NOMO-1 treated with dmso at 0.1 percent for 144 hours (cell line): Measurements from ENCODE around the gene SERPINE2.
A peak's percentile ranks its signal among the peaks of the same experiment; 100 is the strongest.

Source experiments
- DNase-seq: peaks from one replicate; lab custom pipeline; 2025; ENCODE audit not compliant: unreplicated experiment; lab: John Stamatoyannopoulos, UW

Gene SERPINE2

GRCh38 chr2:224055101-224055500 is 16.0 kb upstream of the SERPINE2 start:
- DNase-seq: no peak

GRCh38 chr2:224046752-224047151 is 7.7 kb upstream of the SERPINE2 start:
- no peak for DNase-seq

- DNase-seq: no peak
Measured at GRCh38 chr2:224042191-224042696, 3.2 kb upstream of the SERPINE2 start.

GRCh38 chr2:224041554-224041953 is 2.5 kb upstream of the SERPINE2 start:
- peak; percentile 18 for DNase-seq

- DNase-seq: no peak
Measured at GRCh38 chr2:224040753-224041152, 1.7 kb upstream of the SERPINE2 start.

- DNase-seq: no peak
Measured at GRCh38 chr2:224039770-224040440, 819 bp upstream of the SERPINE2 start.

- DNase-seq: no peak
Measured at GRCh38 chr2:224038830-224039079, 331 bp downstream of the SERPINE2 start.

- peak; percentile 29 for DNase-seq
Measured at GRCh38 chr2:224038049-224038829, 847 bp downstream of the SERPINE2 start.

GRCh38 chr2:224036731-224037361 is 2.2 kb downstream of the SERPINE2 start:
- DNase-seq: no peak

- DNase-seq: no peak
Measured at GRCh38 chr2:224034017-224034416, 5.1 kb downstream of the SERPINE2 start.

GRCh38 chr2:224033601-224034000 is 5.5 kb downstream of the SERPINE2 start:
- DNase-seq: no peak

- no peak for DNase-seq
Measured at GRCh38 chr2:224032283-224032682, 6.8 kb downstream of the SERPINE2 start.

- DNase-seq: no peak
Measured at GRCh38 chr2:224031358-224031970, 7.6 kb downstream of the SERPINE2 start.

GRCh38 chr2:224030786-224031185 is 8.3 kb downstream of the SERPINE2 start:
- no peak for DNase-seq

- DNase-seq: no peak
Measured at GRCh38 chr2:224029876-224030275, 9.2 kb downstream of the SERPINE2 start.

GRCh38 chr2:224027931-224028330 is 11.2 kb downstream of the SERPINE2 start:
- DNase-seq: no peak

- DNase-seq: no peak
Measured at GRCh38 chr2:224027070-224027469, 12.0 kb downstream of the SERPINE2 start.

- DNase-seq: peak; percentile 97
Measured at GRCh38 chr2:224025874-224026273, 13.2 kb downstream of the SERPINE2 start.

- DNase-seq: no peak
Measured at GRCh38 chr2:224024270-224024669, 14.8 kb downstream of the SERPINE2 start.

- DNase-seq: no peak
Measured at GRCh38 chr2:224023188-224023587, 15.9 kb downstream of the SERPINE2 start.

- no peak for DNase-seq
Measured at GRCh38 chr2:224022486-224022885, 16.6 kb downstream of the SERPINE2 start.

- DNase-seq: no peak
Measured at GRCh38 chr2:224020523-224020922, 18.6 kb downstream of the SERPINE2 start.
